Measurements from ENCODE around the gene ASB10. TPM values are rescaled to one million over a fixed set of nuclear protein-coding genes. Genes with fewer than 3 reads are reported as not detected.

ASB10 gene
- total and polyA plus RNA-seq, 2 of the 4 experiments (the other 2 are of a cell fraction) = not detected

- TF ChIP-seq RCOR1 (IDR thresholded peaks at IDR 0.05; ENCODE audit: insufficient replicate concordance, low read length) (no peak), NFE2L2 (IDR thresholded peaks at IDR 0.05; ENCODE audit: low read depth, low read length) (no peak)
Measured at GRCh38 chr7:151172273-151173141, 14.5 kb downstream of the ASB10 start (continued).

GRCh38 chr7:151168787-151169162 is 18.3 kb downstream of the ASB10 start:
- in situ Hi-C loops (cut with MboI; ENCODE audit: low sequenced_read_pairs) = no loop called here

More at GRCh38 chr7:151168787-151169162, 18.3 kb downstream of the ASB10 start:
- POLR2A ChIA-PET (ENCODE audit: unreplicated experiment) = no interaction called here
- Histone ChIP-seq H3K4me2 (ENCODE audit: low read depth, low read length) (no peak overlapping the region), H2AK9ac (replicated peaks; ENCODE audit: low read depth, low read length, poor library complexity) (no peak overlapping the region), H3K27ac (ENCODE audit: insufficient read depth, low read length) (no peak overlapping the region), H2BK120ac (ENCODE audit: low read depth, low read length) (no peak overlapping the region), H2BK5ac (ENCODE audit: low read depth, low read length, poor library complexity, severe bottlenecking) (no peak overlapping the region), H2AFZ (replicated peaks; ENCODE audit: low read length, poor library complexity) (peak overlapping the region; percentile 74), H3K56ac (ENCODE audit: extremely low read depth, insufficient read depth, low read length) (no peak overlapping the region), H3K9me3 (ENCODE audit: control insufficient read depth, insufficient read depth, low read length) (peaks cover 3% of the 10 kb centered on the region; the same call in 1 of the 2 replicates), H4K20me1 (ENCODE audit: insufficient read depth, low read length) (no peaks in the 10 kb centered on the region; the same call in 1 of the 2 replicates), H3K4me1 (ENCODE audit: control insufficient read depth, insufficient read depth, low read length) (peaks cover 1% of the 10 kb centered on the region; the same call in 1 of the 2 replicates), H3K27me3 (ENCODE audit: control insufficient read depth, insufficient read depth, low read length) (peaks cover 62% of the 10 kb centered on the region), H3K9ac (ENCODE audit: low read depth, low read length) (no peak overlapping the region), H3K23ac (ENCODE audit: low read depth, low read length) (peak overlapping the region; percentile 70; the same call in 1 of the 2 replicates), H3K9me1 (ENCODE audit: insufficient read depth, low read length) (no peaks in the 10 kb centered on the region), H3K4me3 (ENCODE audit: insufficient read depth, low read depth, low read length) (no peak overlapping the region), H3K4ac (ENCODE audit: low read depth, low read length) (no peak overlapping the region), H4K8ac (ENCODE audit: low read depth in 2 of 2, low read length in 2 of 2) (no peak overlapping the region), H2AK5ac (ENCODE audit: low read depth, low read length) (no peak overlapping the region), H3K18ac (ENCODE audit: low read depth, low read length) (no peak overlapping the region), H4K5ac (ENCODE audit: low read depth, low read length) (no peak overlapping the region), H3K14ac (replicated peaks; ENCODE audit: low read depth, low read length) (no peak overlapping the region), H2BK20ac (ENCODE audit: low read depth, low read length) (no peak overlapping the region), H4K91ac (ENCODE audit: insufficient read depth, low read depth, low read length) (no peak overlapping the region), H3K36me3 (ENCODE audit: control insufficient read depth, insufficient read depth, low read length) (no peaks in the 10 kb centered on the region), H2BK15ac (ENCODE audit: low read depth, low read length) (no peak overlapping the region), H3K79me1 (ENCODE audit: low read depth in 1 of 2, low read length in 2 of 2) (no peaks in the 10 kb centered on the region)
- dilution Hi-C loops (cut with HindIII; ENCODE audit: low sequenced_read_pairs, unreplicated experiment) (no loop called here), intact Hi-C loops (cut with micrococcal nuclease) (no loop called here)
- CTCF ChIA-PET = no interaction called here
- TF ChIP-seq RAD21 (IDR thresholded peaks at IDR 0.05; ENCODE audit: low read length) (no peak), MAFK (IDR thresholded peaks at IDR 0.05; ENCODE audit: low read depth, low read length) (no peak), MXI1 (IDR thresholded peaks at IDR 0.05; ENCODE audit: borderline replicate concordance, low read depth, low read length) (no peak)
- DNase-seq (no peak), ATAC-seq (ENCODE audit: low read depth) (no peak)
- 10% methylated on average over 6 of the region's 10 CpGs; no CpG with 5 or more reads in 1 of the 2 experiments for WGBS, 2 experiments (ENCODE audit: extremely low coverage in 2 of 2, insufficient read length in 1 of 2)
- BruUV-seq (replicated peaks) = no TSS peak

Measured in IMR-90 (cell line).